OCI-LY7 (cell line): Measurements from ENCODE around the gene ZNF280A.

Source experiments
- EZH2phosphoT487 ChIP-seq: fragments of 200-600 bp; sonication (generic); IDR thresholded peaks from 2 replicates; pipeline ENCODE4 v1.6.1; 2018; ENCODE audit warnings: low read depth, borderline replicate concordance, mild to moderate bottlenecking, mixed run types, antibody characterized with exemption, low read length, moderate library complexity, mixed read lengths
- TF ChIP-seq, protein P1 (sequence below): fragments of 200-600 bp; sonication (generic); conservative IDR thresholded peaks from 2 replicates; pipeline ENCODE4 v1.5.1; 2014; ENCODE audit warnings: mild to moderate bottlenecking, antibody characterized with exemption, low read length, moderate library complexity, mixed read lengths

DNA sequence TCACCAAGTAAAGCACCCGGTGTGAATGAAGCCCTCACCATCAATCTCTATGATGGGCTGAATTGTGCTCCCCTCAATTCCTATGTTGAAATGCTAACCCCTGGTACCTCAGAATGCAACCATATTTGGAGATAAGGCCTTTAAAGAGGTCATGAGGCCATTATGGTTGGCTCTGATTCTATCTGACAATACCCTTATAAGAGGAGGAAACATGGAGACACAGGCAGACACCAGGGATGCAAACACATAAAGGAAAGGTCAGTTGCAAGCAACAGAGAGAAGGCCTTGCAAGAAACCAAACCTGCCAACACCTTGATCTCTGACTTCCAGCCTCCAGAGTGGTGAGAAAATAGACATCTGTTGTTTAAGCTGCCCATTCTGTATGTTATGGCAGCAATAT is 13.3 kb upstream of the ZNF280A start:
- TF ChIP-seq, protein P1, sequence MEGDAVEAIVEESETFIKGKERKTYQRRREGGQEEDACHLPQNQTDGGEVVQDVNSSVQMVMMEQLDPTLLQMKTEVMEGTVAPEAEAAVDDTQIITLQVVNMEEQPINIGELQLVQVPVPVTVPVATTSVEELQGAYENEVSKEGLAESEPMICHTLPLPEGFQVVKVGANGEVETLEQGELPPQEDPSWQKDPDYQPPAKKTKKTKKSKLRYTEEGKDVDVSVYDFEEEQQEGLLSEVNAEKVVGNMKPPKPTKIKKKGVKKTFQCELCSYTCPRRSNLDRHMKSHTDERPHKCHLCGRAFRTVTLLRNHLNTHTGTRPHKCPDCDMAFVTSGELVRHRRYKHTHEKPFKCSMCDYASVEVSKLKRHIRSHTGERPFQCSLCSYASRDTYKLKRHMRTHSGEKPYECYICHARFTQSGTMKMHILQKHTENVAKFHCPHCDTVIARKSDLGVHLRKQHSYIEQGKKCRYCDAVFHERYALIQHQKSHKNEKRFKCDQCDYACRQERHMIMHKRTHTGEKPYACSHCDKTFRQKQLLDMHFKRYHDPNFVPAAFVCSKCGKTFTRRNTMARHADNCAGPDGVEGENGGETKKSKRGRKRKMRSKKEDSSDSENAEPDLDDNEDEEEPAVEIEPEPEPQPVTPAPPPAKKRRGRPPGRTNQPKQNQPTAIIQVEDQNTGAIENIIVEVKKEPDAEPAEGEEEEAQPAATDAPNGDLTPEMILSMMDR: no peak
- no peak for TF ChIP-seq EZH2phosphoT487
